Measurements from ENCODE around the gene MTUS2.

GRCh38 chr13:28885181-28885580 lies 65.0 kb downstream of the MTUS2 start:
- TF ChIP-seq POLR2AphosphoS5 (IDR thresholded peaks at IDR 0.05) = no peak
- TF ChIP-seq CTCF (IDR thresholded peaks at IDR 0.05) = no peak
- no peak for TF ChIP-seq POLR2A (IDR thresholded peaks at IDR 0.05)

Data from stomach (tissue), 4 donors.